Limb (tissue), 2 donors: ENCODE results near the gene TOR1A.
A peak's percentile ranks its signal among the peaks of the same experiment; 100 is the strongest.
"Not testable (repeated sequence)": the region's sequence is repeated elsewhere in the genome, so short reads cannot be mapped to it uniquely, and the experiment has no call there.

Experiments
- DNase-seq, 2 donors: peaks; one replicate each; pipeline ENCODE4 v3.0.0-alpha.2; 2016; ENCODE audit errors: extremely low spot score in 2 of 2

TOR1A gene

GRCh38 chr9:129783516-129784361 lies 40.2 kb downstream of the TOR1A start:
- peak; percentile 80 to 84 for DNase-seq

- no peak for DNase-seq
Observed at GRCh38 chr9:129781981-129782380, 42.0 kb downstream of the TOR1A start.

GRCh38 chr9:129781131-129781530 lies 42.8 kb downstream of the TOR1A start:
- no peak for DNase-seq

DNA sequence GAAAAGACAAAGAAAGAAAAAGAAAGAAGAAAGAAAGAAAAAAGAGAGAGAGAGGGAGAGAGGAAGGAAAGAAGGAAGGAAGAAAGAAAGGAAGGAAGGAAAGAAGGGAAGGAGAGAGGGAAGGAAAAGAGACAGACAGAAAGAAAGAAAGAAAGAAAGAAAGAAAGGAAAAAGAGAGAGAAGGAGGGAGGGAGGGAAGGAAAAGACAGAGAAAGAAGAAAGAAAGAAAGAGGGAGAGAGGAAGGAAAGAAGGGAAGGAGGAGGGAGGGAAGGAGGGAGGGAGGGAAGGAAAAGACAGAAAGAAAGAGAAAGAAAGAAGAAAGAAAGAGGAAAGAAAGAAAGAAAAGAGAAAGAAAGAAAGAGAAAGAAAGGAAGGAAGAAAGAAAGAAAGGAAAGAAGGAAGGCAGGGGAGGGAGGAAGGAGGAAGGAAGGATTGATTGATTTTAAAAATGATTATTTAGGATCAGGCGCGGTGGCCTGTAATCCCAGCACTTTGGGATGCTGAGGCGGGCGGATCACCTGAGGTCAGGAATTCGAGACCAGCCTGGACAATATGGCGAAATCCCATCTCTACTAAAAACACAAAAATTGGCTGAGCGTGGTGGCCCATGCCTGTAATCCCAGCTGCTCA lies 44.3 kb downstream of the TOR1A start:
- DNase-seq, result no peak

- no peak for DNase-seq
Observed at GRCh38 chr9:129778469-129778868, 45.5 kb downstream of the TOR1A start.

DNA sequence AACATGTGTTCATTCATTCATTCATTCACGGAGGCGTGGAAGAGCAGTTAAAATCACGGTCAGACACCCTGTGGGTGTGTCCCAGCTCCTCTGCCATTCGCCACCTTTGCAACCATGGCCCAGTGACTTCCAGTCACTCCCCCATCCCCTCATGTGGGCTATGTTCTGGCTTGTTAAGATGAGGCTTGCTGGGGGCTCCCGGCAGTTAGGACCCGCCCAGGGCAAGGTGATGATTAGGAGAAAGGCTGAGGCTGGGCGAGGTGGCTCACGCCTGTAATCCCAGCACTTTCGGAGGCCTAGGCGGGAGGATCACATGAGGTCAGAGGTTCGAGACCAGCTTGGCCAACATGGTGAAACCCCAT lies 46.2 kb downstream of the TOR1A start:
- no peak for DNase-seq

- DNase-seq, result peak; percentile 81 to 84
Observed at GRCh38 chr9:129776938-129777768, 46.8 kb downstream of the TOR1A start.

GRCh38 chr9:129776566-129776937 lies 47.4 kb downstream of the TOR1A start:
- no peak for DNase-seq

DNA sequence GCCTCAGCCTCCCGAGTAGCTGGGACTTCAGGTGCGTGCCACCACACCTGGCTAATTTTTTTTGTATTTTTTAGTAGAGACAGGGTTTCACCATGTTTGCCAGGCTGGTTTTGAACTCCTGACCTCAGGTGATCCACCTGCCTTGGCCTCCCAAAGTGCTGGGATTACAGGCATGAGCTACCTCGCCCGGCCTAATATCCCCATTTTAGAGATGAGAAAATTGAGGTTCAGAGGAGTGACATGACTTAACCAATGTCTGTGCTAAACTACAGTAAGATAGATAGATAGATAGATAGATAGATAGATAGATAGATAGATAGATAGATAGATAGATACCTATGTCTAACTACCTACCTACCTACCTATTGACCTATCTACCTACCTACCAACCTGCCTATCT lies 47.8 kb downstream of the TOR1A start:
- DNase-seq, result not testable (repeated sequence)

DNA sequence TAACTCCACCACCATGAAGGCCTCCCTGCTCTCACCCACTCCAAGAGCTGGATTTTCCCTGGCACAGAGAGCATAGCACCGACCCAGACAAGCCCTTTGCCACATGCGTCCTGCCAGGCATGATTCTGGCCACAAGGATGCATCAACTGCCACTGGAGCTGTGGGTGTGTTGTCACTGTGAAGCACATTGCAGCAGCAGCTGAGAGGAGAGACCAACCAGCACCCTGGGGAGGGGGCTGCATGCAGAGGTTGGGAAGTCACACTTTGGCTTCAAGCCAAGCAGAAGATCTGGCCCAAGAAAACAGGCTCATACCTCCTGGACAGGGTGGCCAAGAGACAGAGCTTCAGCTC lies 48.5 kb downstream of the TOR1A start:
- DNase-seq, result no peak

DNA sequence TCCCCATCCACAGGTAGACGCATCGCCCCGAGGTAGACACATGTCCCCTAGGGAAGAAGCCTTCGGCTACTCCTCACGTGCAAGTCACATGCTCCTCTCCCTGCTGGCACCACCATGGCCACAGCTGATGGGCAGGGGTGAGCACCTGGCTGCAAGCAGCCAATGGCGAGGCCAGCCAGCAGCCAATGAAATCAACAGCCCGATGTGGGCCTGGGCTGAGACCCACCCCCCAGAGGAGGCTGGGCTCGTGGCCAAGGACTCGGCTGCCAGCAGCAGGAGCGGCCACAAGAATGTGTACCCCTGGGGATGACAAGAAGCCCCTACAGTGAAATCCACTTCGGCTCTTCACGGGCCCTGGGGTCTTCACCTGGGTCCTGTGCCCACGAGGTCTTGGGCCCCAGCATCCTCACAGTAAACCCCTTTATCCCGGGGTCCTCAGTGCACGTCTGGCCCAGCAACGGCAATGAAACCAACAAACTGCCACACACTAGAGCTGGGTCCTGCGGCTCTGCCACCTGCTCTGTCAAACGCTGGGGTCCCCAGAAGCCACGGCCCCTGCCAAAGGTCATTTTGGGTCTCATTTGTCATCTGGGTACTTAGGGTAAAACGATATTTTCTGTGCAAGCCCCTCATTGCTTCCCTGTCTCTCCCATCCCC lies 49.0 kb downstream of the TOR1A start:
- DNase-seq, result peak in 1 of 2 donors; percentile 51

- no peak for DNase-seq
Observed at GRCh38 chr9:129773262-129774048, 50.5 kb downstream of the TOR1A start.

DNA sequence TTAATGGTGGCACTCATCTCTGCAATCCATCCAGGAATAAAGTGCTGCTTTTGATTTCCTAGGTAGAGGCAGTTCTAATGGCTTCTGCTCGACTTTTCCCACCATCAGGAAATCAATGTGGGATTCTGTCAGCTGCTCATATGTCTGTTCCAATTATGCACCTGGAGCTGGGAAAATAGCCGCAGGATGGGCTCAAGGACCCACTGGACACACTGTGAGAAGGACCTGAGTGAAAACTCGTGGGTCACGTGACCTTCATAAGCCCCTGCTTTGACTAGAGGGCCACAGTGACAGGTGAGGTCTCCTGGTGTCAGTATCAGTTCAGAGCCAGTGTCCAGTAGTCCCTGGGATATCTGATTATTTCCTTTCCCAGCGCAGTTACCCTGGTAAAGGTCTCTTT lies 53.2 kb downstream of the TOR1A start:
- DNase-seq, result no peak

DNA sequence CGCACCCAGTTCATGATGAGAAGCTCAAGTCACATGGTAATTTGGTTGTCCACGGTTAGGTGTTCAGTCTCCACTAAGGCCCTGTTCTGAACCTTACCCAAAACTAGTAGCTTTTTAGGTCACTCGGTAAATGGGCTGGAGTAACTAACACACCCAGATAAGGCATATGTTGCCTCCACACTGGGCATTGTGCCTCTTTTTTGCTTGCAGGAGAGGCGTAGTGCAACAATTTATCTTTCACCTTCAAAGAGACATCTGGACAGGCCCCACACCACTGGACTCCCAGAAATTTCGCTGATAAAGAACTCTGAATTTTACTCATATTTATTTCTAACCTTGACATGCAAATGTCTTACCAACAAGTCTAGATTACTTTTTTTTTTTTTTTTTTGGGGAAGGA lies 54.3 kb downstream of the TOR1A start:
- no peak for DNase-seq

DNA sequence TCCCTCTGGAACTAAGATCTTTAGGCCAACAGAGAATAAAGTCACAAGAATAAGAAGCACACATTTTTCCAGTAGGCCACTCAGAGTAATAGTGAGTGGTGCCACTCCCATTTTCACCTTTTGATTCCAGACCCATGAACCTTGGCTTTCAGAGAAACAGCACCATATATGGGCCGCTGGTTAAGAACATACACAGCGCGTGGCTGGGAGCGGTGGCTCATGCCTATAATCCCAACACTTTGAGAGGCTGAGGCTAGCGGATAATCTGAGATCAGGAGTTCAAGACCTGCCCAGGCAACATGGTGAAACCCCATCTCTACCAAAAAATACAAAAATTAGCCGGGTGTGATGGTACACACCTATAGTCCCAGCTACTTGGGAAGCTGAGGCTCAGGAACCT lies 55.5 kb downstream of the TOR1A start:
- DNase-seq, result no peak

DNA sequence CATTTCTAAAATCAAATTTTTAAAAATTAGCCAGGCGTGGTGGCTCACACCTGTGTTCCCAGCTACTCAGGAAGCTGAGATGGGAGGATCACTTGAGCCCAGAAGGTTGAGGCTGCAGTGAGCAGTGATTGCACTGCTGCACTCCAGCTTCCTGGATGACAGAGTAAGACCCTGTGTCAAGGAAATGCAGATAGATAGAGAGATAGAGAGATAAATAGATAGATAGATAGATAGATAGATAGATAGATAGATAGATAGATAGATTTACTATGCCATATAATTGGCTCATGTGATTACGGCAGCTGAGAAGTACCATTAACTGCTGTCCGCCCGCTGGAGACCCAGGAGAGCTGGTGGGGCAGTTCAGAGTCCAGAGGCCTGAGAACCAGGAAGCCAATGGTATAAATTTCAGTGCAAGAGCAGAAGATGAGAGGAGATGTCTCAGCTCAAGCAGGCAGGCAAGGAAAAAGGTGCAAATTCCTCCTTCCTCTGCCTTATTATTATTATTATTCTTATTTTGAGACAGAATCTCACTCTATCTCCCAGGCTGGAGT lies 58.1 kb downstream of the TOR1A start:
- no peak for DNase-seq

DNA sequence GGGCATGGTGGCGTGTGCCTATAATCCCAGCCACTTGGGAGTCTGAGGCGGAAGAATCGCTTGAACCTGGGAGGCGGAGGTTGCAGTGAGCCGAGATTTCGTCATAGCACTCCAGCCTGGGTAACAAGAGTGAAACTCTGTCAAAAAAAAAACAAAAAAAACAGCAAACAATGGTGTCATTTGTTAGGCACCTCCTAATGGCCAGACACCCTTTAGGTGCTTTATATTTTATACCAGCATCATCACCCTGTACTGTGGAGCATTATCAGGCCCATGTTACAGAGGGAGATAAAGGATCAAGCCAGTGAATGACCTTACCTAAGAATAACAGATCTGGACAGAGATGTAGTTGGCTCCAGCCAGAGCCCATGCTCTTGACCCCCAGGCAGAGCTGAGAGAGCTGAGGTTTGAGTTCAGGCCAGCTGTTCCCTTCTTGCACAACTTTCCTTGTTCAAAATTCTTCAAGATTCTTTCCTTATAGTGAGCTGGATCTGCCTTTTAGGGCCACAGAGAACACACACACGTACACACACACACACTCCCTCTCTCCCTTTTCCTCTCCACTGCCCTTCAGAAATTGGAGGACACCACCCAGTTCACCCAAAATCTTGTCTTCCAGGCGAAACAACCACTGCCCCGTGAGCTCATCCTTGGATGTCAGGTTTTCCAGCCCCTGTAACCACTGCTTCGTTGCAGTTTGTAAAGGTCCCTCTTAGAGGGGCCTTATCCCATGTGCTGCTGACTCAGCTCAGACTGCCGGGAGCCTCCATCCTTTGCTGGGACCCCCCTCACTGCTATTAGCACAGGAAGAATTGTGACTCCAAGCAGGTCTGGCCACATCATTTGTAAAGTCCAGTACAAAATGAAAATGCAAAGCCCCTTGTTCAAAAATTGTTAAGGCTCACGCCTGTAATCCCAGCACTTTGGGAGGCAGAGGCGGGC lies 60.7 kb downstream of the TOR1A start:
- no peak for DNase-seq
